GM06990 (cell line): ENCODE data around the gene BAG5.
A peak's percentile ranks its signal among the peaks of the same experiment; 100 is the strongest.

Experiments
- DNase-seq: peaks from one replicate; pipeline ENCODE4 v3.0.0-alpha.2; 2011; ENCODE audit not compliant: insufficient read length; ENCODE audit errors: extremely low read depth
- H3K27me3 ChIP-seq: replicated peaks from 2 replicates; pipeline ENCODE4 v1.6.0; 2011; ENCODE audit warnings: low read length; ENCODE audit not compliant: control insufficient read depth, insufficient read depth
- H3K36me3 ChIP-seq: 2 replicates; pipeline ENCODE4 v1.5.1; 2011; ENCODE audit warnings: low read length; ENCODE audit not compliant: control insufficient read depth, insufficient read depth
- H3K4me3 ChIP-seq: replicated peaks from 2 replicates; pipeline ENCODE4 v1.5.1; 2011; ENCODE audit warnings: low read depth, mild to moderate bottlenecking, control low read depth, low read length
- CTCF ChIP-seq: IDR thresholded peaks from 2 replicates; pipeline ENCODE4 v1.5.1; 2011; ENCODE audit warnings: low read length, control low read depth, mild to moderate bottlenecking, inconsistent platforms; ENCODE audit not compliant: insufficient read depth, poor library complexity, severe bottlenecking

Gene BAG5

GRCh38 chr14:103561381-103562178, 877 bp downstream of the BAG5 start:
- Histone ChIP-seq H3K4me3 (peak overlapping the region; percentile 99), H3K27me3 (no peaks in the 10 kb centered on the region), H3K36me3 (peaks cover 10% of the 10 kb centered on the region)
- DNase-seq = no peak
- no peak for TF ChIP-seq CTCF

DNA sequence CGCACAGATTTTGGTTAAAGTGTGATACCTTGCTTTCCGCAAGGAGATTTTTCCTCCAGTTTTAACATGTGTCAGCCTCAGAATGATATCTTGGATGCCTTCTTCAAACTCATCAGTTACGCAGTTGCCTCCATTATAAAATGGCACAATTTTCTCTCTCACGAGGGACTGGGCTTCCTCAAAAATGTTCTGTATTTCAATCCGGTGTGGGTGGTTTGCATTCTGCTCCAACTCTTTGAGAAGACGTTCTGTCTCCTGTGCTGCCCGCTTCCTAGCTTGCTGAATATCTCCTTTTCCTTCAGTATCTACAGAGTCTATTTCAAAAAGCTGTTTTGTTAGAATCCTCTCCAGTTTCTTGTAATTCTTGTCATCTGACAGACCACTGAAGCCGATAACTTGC, 1.8 kb downstream of the BAG5 start:
- TF ChIP-seq CTCF = no peak
- Histone ChIP-seq H3K4me3 (peak overlapping the region; percentile 99; the same call in 1 of the 2 replicates), H3K36me3 (peaks cover 10% of the 10 kb centered on the region), H3K27me3 (no peaks in the 10 kb centered on the region)
- DNase-seq = no peak

- Histone ChIP-seq H3K36me3 (peaks cover 10% of the 10 kb centered on the region), H3K4me3 (no peak overlapping the region), H3K27me3 (no peaks in the 10 kb centered on the region)
- DNase-seq = no peak
- TF ChIP-seq CTCF = no peak
Observed at GRCh38 chr14:103559766-103560165, 2.7 kb downstream of the BAG5 start.

DNA sequence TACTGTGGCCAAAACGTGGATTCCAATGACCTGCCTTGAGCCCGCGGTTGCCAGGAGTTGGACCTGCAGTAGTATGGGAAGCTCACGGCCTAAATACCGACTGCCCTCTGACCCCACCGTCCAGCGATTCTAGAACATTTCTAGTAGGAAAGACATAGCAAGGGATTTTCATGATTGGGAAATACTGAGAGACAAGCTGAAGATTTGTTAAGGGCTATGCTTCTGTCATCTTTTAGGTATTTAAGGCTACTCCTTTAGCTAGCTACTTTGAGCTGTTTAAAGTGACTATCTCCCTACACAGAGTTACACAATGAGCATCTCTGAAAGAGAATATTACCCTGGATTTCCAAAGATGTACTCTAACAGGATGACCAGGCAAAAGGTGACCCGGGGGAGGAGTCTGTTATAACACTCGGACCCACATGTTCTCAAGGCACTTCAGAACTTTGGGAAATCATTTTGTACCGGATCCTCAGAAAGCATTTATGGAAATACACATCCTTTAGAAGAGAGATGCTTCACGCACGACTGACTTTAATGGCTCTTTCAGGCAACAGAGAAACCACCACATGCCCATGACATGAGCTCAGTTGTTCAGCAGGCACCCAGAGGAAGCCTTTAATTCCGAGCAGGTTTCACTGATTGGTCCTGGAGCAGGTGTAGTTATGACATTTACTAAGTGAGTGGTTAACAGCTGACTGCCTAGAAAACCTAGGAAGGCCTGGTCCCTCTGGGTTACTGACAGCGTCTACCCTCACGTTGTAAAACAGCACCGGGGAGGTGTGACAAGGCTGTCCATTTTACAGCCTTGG, 4.2 kb downstream of the BAG5 start:
- no peak for TF ChIP-seq CTCF

DNA sequence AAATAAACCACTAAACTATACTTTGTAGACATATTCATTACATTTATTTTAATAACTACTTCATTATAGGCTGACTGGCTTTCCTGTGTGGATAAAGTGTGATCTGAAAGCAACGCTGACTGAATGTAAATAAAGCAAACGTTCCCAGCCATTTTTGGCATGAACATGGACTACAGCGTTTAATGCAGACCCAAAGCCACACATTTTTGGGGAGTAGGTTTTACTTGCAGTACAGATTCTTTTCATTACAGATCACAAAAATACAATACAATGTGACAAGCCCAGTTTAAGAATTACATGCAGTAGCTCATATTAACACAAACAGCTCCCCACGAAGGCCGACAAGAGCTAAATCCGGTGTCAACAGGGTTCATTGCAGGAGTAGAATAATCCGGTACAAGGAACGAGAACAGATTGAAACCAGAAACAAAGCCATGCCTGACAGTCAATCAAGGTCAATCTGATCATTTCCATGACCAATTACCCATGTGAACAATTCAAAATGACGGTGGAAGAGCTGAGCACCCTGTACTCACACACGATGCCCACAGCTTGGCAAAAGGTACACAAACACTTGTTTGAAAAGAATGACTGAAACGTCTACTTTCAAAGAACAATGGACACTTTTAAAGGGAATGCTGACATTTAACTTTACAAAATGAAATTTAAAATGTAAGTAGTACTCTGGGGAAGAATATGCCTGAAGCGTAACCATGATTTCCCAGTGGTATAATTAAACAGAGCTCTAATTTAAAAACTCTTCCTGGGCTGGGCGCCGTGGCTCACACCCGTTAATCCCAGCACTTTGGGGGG, 5.3 kb downstream of the BAG5 start:
- H3K4me3 ChIP-seq = no peak overlapping the region
- H3K36me3 ChIP-seq = peaks cover 10% of the 10 kb centered on the region
- H3K27me3 ChIP-seq = no peaks in the 10 kb centered on the region
- no peak for DNase-seq
- TF ChIP-seq CTCF = no peak

More for the DNA sequence above, 4.2 kb downstream of the BAG5 start:
- no peak for DNase-seq
- H3K4me3 ChIP-seq = no peak overlapping the region
- H3K36me3 ChIP-seq = peaks cover 10% of the 10 kb centered on the region
- H3K27me3 ChIP-seq = no peaks in the 10 kb centered on the region
